NT2/D1 (cell line): ENCODE data around the gene USP40.

ENCODE experiments used
- SUZ12 ChIP-seq: IDR thresholded peaks from 2 replicates; pipeline ENCODE4 v1.6.1; 2011; ENCODE audit not compliant: insufficient read length, insufficient read depth; ENCODE audit errors: extremely low read depth
- YY1 ChIP-seq: IDR thresholded peaks from 2 replicates; pipeline ENCODE4 v1.6.1; 2011; ENCODE audit not compliant: insufficient read length, insufficient read depth
- ZNF274 ChIP-seq: IDR thresholded peaks from 2 replicates; pipeline ENCODE4 v1.6.1; 2011; ENCODE audit warnings: mild to moderate bottlenecking, low read depth, low read length

- TF ChIP-seq YY1: no peak
- no peak for TF ChIP-seq ZNF274
- no peak for TF ChIP-seq SUZ12
Observed at GRCh38 chr2:233426619-233427342, 139.8 kb downstream of the USP40 start.
